B cell (primary cell): ENCODE measurements around the gene TBC1D22A. TPM values are rescaled to one million over a fixed set of nuclear protein-coding genes. Genes with fewer than 3 reads are reported as not detected.

Source experiments
- ATAC-seq: fragments of 200-7000 bp; cut with Tn5 transposase; one replicate; pipeline ENCODE4 v1.10.0; 2021; ENCODE audit warnings: low read depth, mild to moderate bottlenecking, moderate number of reproducible peaks, moderate library complexity
- CTCF ChIA-PET: fragments of 350-600 bp; sonication (Branson Sonifier 250); formaldehyde crosslinking; loops from one replicate; lab custom pipeline; 2021; ENCODE audit warnings: antibody characterized with exemption, inconsistent platforms; lab: Charles Lee
- POLR2A ChIA-PET: fragments of 350-600 bp; sonication (Branson Sonifier 250); formaldehyde crosslinking; loops from one replicate; lab custom pipeline; 2021; ENCODE audit warnings: antibody characterized with exemption; lab: Charles Lee
- DNase-seq: peaks from one replicate; pipeline ENCODE4 v3.0.0; 2013
- H2AFZ ChIP-seq: 2 replicates; pipeline ENCODE4 v1.6.1; 2012; ENCODE audit warnings: mild to moderate bottlenecking, low read depth, low read length; ENCODE audit not compliant: insufficient read depth, poor library complexity, severe bottlenecking
- H3K27ac ChIP-seq, 2 donors: 1 replicate in 1 of 2; 2 replicates in 1 of 2; pipeline ENCODE4 v1.5.1; 2012 to 2013; ENCODE audit warnings: low read length in 2 of 2, mild to moderate bottlenecking in 2 of 2, moderate library complexity in 1 of 2
- H3K27me3 ChIP-seq, 4 experiments: fragments of 200-600 bp in 1 of 4; sonication (generic) in 1 of 4; replicated peaks in 1 of 4; 1 replicate in 2 of 4; 2 replicates in 2 of 4; pipeline versions ENCODE4 v1.6.1 to v1.7.0; 2013 to 2016; ENCODE audit warnings: low read length in 3 of 4, mild to moderate bottlenecking in 2 of 4, mixed read lengths in 1 of 4, moderate library complexity in 1 of 4; ENCODE audit not compliant: insufficient read depth in 4 of 4, control insufficient read depth in 3 of 4; ENCODE audit errors: control extremely low read depth in 1 of 4
- H3K36me3 ChIP-seq, 2 experiments: replicated peaks in 1 of 2; 1 replicate in 1 of 2; 2 replicates in 1 of 2; pipeline versions ENCODE4 v1.6.1 to v1.7.1; 2013; ENCODE audit warnings: low read length in 1 of 2; ENCODE audit not compliant: insufficient read depth in 2 of 2, control insufficient read depth in 1 of 2; ENCODE audit errors: control extremely low read depth in 1 of 2, extremely low read depth in 1 of 2
- H3K4me1 ChIP-seq, 2 donors: fragments of 200-600 bp in 1 of 2; sonication (generic) in 1 of 2; 1 replicate in 1 of 2; 2 replicates in 1 of 2; pipeline versions ENCODE4 v1.5.1 to v1.6.1; 2013 to 2017; ENCODE audit warnings: low read length in 2 of 2; ENCODE audit not compliant: control insufficient read depth in 2 of 2, insufficient read depth in 2 of 2
- H3K4me2 ChIP-seq: replicated peaks from 2 replicates; pipeline ENCODE3; 2012; ENCODE audit warnings: mild to moderate bottlenecking, low read depth, low read length; ENCODE audit not compliant: poor library complexity, severe bottlenecking
- H3K4me3 ChIP-seq, 5 experiments: fragments of 200-600 bp in 1 of 5; sonication (generic) in 1 of 5; 1 replicate in 3 of 5; 2 replicates in 2 of 5; pipeline versions ENCODE4 v1.5.1 to v1.7.0; 2011 to 2016; ENCODE audit warnings: low read length in 4 of 5, mild to moderate bottlenecking in 4 of 5, low read depth in 2 of 5, control low read depth in 1 of 5, moderate library complexity in 1 of 5; ENCODE audit not compliant: insufficient read depth in 1 of 5; ENCODE audit errors: control extremely low read depth in 1 of 5, extremely low read depth in 1 of 5
- H3K79me2 ChIP-seq: fragments of 200-600 bp; sonication (generic); one replicate; pipeline ENCODE4 v1.6.0; 2016; ENCODE audit warnings: low read length; ENCODE audit not compliant: control insufficient read depth, insufficient read depth
- H3K9ac ChIP-seq: fragments of 200-600 bp; sonication (generic); 2 replicates; pipeline ENCODE4 v1.6.1; 2017; ENCODE audit warnings: mild to moderate bottlenecking, low read length, moderate library complexity
- H3K9me3 ChIP-seq, 3 donors: one replicate each; pipeline versions ENCODE4 v1.6.1 to v1.7.1; 2013; ENCODE audit warnings: low read length in 2 of 3; ENCODE audit not compliant: control insufficient read depth in 2 of 3, insufficient read depth in 1 of 3; ENCODE audit errors: control extremely low read depth in 1 of 3
- H4K20me1 ChIP-seq: 2 replicates; pipeline ENCODE4 v1.6.0; 2012; ENCODE audit warnings: mild to moderate bottlenecking, low read length; ENCODE audit not compliant: insufficient read depth, control insufficient read depth, poor library complexity, severe bottlenecking
- H3K27ac Mint-ChIP-seq: one replicate; pipeline ENCODE4 v1.8.0; 2021; ENCODE audit warnings: mixed read lengths
- H3K27me3 Mint-ChIP-seq: one replicate; pipeline ENCODE4 v1.8.0; 2021; ENCODE audit warnings: mixed read lengths
- H3K4me1 Mint-ChIP-seq: one replicate; pipeline ENCODE4 v1.8.0; 2021; ENCODE audit warnings: mixed read lengths
- H3K4me3 Mint-ChIP-seq: one replicate; pipeline ENCODE4 v1.8.0; 2021; ENCODE audit warnings: mixed read lengths
- H3K9me3 Mint-ChIP-seq: one replicate; pipeline ENCODE4 v1.8.0; 2022; ENCODE audit warnings: mixed read lengths; ENCODE audit not compliant: insufficient read depth
- CTCF ChIP-seq: fragments of 200-600 bp; IDR thresholded peaks from one replicate; pipeline ENCODE4 v1.8.0; 2022; ENCODE audit warnings: antibody characterized with exemption, mild to moderate bottlenecking
- EZH2 ChIP-seq: IDR thresholded peaks from 2 replicates; pipeline ENCODE4 v1.6.1; 2012; ENCODE audit warnings: borderline replicate concordance, low read depth, mild to moderate bottlenecking, moderate library complexity, low read length; ENCODE audit not compliant: insufficient read depth, poor library complexity, severe bottlenecking
- WGBS: methylation state at CpG from one replicate; pipeline ENCODE4 v1.1.5; 2013; ENCODE audit warnings: missing lambda C conversion rate; ENCODE audit not compliant: insufficient coverage; 5-methylcytosine and 5-hydroxymethylcytosine counted together
- intact Hi-C: fragments of 100-400 bp; cut with micrococcal nuclease; formaldehyde crosslinking; loops from one replicate; pipeline ENCODE4 v1.10.0; 2022
- polyA plus RNA-seq: library from polyadenylated mRNA; depleted of rRNA; stranded (reverse); fragments of >200 nt; gene quantifications from 2 replicates; pipeline ENCODE4 v1.2.3, GENCODE V29; 2012
- total RNA-seq, 2 donors: library from RNA; stranded (reverse); fragments of 120-200 nt in 1 of 2; gene quantifications; 1 replicate in 1 of 2; 2 replicates in 1 of 2; pipeline versions ENCODE4 v1.2.3 to v1.2.4, GENCODE V29; 2013 to 2022

The TBC1D22A gene
- total and polyA plus RNA-seq, 2 donors (not counting 1 experiment from before 2014, with no cell fraction given), result 73.8 to 128 TPM

- Mint-ChIP-seq H3K4me1 (peaks cover 34% of the 10 kb centered on the region), H3K27me3 (no peaks in the 10 kb centered on the region), H3K27ac (no peak overlapping the region), H3K4me3 (no peak overlapping the region), H3K9me3 (no peaks in the 10 kb centered on the region)
- intact Hi-C loops, result no loop called here
- H3K4me3 ChIP-seq, result no peak overlapping the region
- peaks cover 93% of the 10 kb centered on the region for H4K20me1 ChIP-seq
- peaks cover 44% of the 10 kb centered on the region for H3K79me2 ChIP-seq
- POLR2A ChIA-PET, result no interaction called here
- H3K4me2 ChIP-seq, result no peak overlapping the region
- DNase-seq (no peak), ATAC-seq (no peak)
- H3K27ac ChIP-seq, result no peak overlapping the region
- TF ChIP-seq EZH2 (no peak), CTCF (no peak)
- no peaks in the 10 kb centered on the region for H3K9me3 ChIP-seq
- H3K36me3 ChIP-seq, result peaks cover 13 to 82% of the 10 kb centered on the region in 2 experiments
- CTCF ChIA-PET, result interaction anchor here (0.6 kb wide), 1 partner anchor 70 kb away, joined by 4 read pairs; no protein-coding TSS in a partner anchor
- H3K4me1 ChIP-seq, result peaks cover 16 to 21% of the 10 kb centered on the region in 2 donors
- no peaks in the 10 kb centered on the region for H3K27me3 ChIP-seq
- 95% methylated on average over 13 of the region's 15 CpGs for WGBS
- no peak overlapping the region for H3K9ac ChIP-seq
- H2AFZ ChIP-seq, result no peak overlapping the region
Measured at GRCh38 chr22:46892866-46893265, 130.4 kb downstream of the TBC1D22A start.

- no peak overlapping the region for H3K4me3 ChIP-seq
- H3K36me3 ChIP-seq, result peaks cover 13 to 81% of the 10 kb centered on the region in 2 experiments
Measured at GRCh38 chr22:46893281-46894020, 131.0 kb downstream of the TBC1D22A start.

More at GRCh38 chr22:46893281-46894020, 131.0 kb downstream of the TBC1D22A start:
- Mint-ChIP-seq H3K9me3 (no peaks in the 10 kb centered on the region), H3K4me3 (no peak overlapping the region), H3K27ac (no peak overlapping the region), H3K4me1 (peaks cover 37% of the 10 kb centered on the region), H3K27me3 (no peaks in the 10 kb centered on the region)
- H4K20me1 ChIP-seq, result peaks cover 93% of the 10 kb centered on the region
- no peak overlapping the region for H3K4me2 ChIP-seq
- no peak for ATAC-seq
- no peaks in the 10 kb centered on the region for H3K9me3 ChIP-seq
- TF ChIP-seq EZH2 (no peak), CTCF (no peak)
- no peak overlapping the region for H3K27ac ChIP-seq
- H3K4me1 ChIP-seq, result peaks cover 16 to 21% of the 10 kb centered on the region in 2 donors
- 91% methylated on average over 10 of the region's 10 CpGs for WGBS
- DNase-seq, result no peak
- no peak overlapping the region for H3K9ac ChIP-seq
- intact Hi-C loops, result no loop called here
- H3K27me3 ChIP-seq, result no peaks in the 10 kb centered on the region
- H3K79me2 ChIP-seq, result peaks cover 44% of the 10 kb centered on the region
- POLR2A ChIA-PET, result no interaction called here
- CTCF ChIA-PET, result no interaction called here
- H2AFZ ChIP-seq, result no peak overlapping the region
